A673 (cell line): ENCODE results near the gene TEPSIN.

ENCODE experiments used
- EZH2 ChIP-seq: fragments of 200-600 bp; sonication (generic); IDR thresholded peaks from 2 replicates; pipeline ENCODE4 v1.6.1; 2017; ENCODE audit warnings: borderline replicate concordance, low read depth, mild to moderate bottlenecking, mixed read lengths, antibody characterized with exemption, low read length; ENCODE audit not compliant: poor library complexity, severe bottlenecking
- TF ChIP-seq, protein P1 (sequence below): fragments of 300-800, 200-600 bp; sonication (generic); conservative IDR thresholded peaks from 2 replicates; pipeline ENCODE4 v1.5.1; 2017; ENCODE audit warnings: low read depth, mild to moderate bottlenecking, antibody characterized with exemption, low read length, moderate library complexity, mixed read lengths

DNA sequence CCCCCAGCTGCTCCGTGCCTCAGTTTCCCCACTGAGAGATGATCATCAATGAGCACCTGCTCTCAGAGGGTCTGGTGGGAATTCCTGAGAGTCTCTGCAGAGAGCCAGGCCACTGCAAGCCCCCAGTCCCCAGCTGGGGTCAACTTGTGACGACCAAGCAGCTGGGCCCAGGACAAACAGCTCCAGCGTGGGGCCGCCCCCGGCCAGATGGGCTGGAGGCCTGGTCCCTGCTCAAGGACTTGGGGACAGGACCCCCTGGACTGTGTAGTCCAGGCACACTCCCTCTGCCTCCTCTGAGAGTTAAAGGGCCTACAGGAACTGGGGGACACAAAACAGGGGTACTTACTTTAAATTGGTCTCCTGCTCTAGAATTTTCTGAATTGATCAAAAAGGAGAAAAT is 56.3 kb downstream of the TEPSIN start:
- TF ChIP-seq, protein P1, sequence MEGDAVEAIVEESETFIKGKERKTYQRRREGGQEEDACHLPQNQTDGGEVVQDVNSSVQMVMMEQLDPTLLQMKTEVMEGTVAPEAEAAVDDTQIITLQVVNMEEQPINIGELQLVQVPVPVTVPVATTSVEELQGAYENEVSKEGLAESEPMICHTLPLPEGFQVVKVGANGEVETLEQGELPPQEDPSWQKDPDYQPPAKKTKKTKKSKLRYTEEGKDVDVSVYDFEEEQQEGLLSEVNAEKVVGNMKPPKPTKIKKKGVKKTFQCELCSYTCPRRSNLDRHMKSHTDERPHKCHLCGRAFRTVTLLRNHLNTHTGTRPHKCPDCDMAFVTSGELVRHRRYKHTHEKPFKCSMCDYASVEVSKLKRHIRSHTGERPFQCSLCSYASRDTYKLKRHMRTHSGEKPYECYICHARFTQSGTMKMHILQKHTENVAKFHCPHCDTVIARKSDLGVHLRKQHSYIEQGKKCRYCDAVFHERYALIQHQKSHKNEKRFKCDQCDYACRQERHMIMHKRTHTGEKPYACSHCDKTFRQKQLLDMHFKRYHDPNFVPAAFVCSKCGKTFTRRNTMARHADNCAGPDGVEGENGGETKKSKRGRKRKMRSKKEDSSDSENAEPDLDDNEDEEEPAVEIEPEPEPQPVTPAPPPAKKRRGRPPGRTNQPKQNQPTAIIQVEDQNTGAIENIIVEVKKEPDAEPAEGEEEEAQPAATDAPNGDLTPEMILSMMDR: no peak
- no peak for TF ChIP-seq EZH2
